Mucosa of descending colon (tissue), 3 donors: Measurements from ENCODE around the gene MNT. TPM values are rescaled to one million over a fixed set of nuclear protein-coding genes. Genes with fewer than 3 reads are reported as not detected.
A peak's percentile ranks its signal among the peaks of the same experiment; 100 is the strongest.

Source experiments
- ATAC-seq: fragments of 200-7000 bp; cut with Tn5 transposase; one replicate; pipeline ENCODE4 v1.9.1; 2020; ENCODE audit warnings: mild to moderate bottlenecking, moderate library complexity
- DNase-seq, 3 donors: peaks; one replicate each; pipeline ENCODE4 v3.0.0-alpha.2; 2020
- H3K36me3 ChIP-seq: fragments of 200-600 bp; one replicate; pipeline ENCODE4 v1.8.0; 2021; ENCODE audit warnings: low read depth, mild to moderate bottlenecking
- H3K4me1 ChIP-seq: fragments of 200-600 bp; one replicate; pipeline ENCODE4 v1.8.0; 2021; ENCODE audit warnings: low read depth, mild to moderate bottlenecking
- H3K4me3 ChIP-seq: fragments of 200-600 bp; one replicate; pipeline ENCODE4 v1.8.0; 2021; ENCODE audit warnings: mild to moderate bottlenecking
- H3K9me3 ChIP-seq: fragments of 200-600 bp; one replicate; pipeline ENCODE4 v1.8.0; 2021; ENCODE audit warnings: mild to moderate bottlenecking
- CTCF ChIP-seq: fragments of 200-600 bp; IDR thresholded peaks from one replicate; pipeline ENCODE4 v1.8.0; 2022; ENCODE audit warnings: antibody characterized with exemption, mild to moderate bottlenecking
- intact Hi-C, 2 donors: fragments of 100-400 bp; cut with DNase I in 1 of 2; cut with micrococcal nuclease in 1 of 2; formaldehyde crosslinking; loops; one replicate each; pipeline versions ENCODE4 v1.11.0 to v1.11.1; 2022; cut with DNase I, micrococcal nuclease
- total RNA-seq, 3 donors: library from RNA; stranded (reverse); fragmentation: NEBNext Ultra II Directional in 2 of 3; extraction: Animal tissue kit (Norgen Biotek cat#: 25700) in 2 of 3; gene quantifications; one replicate each; pipeline versions ENCODE4 v1.2.1 to v1.2.4, GENCODE V29; 2021 to 2023
- donor health status: DM: no; HTN: no; CAD: no; lungs with moderate emphysema.
- donor health status: DM: no; HTN: no; CAD: no.
- donor health status: DM: no; HTN: yes; CAD: no.

MNT gene
- total RNA-seq, 3 donors from 2014 or later = 22.8 to 39.1 (median 25.2) TPM

DNA sequence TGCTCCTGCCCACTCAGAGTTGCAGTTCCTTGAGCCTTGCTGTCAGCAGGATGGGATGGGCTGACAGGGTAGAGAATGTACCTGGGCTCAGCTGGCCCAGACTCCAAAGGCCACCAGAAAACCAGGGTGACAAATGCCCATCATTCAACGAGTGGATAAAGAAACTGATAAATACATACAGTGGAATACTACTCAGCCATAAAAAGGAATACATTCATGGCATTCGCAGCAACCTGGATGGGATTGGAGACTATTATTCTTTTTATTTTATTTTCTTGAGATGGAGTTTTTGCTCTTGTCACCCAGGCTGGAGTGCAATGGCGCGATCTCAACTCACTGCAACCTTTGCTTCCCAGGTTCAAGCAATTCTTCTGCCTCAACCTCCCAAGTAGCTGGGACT lies 43.6 kb downstream of the MNT start:
- Histone ChIP-seq H3K4me1 (no peaks in the 10 kb centered on the region), H3K9me3 (no peaks in the 10 kb centered on the region), H3K4me3 (no peak overlapping the region), H3K36me3 (no peaks in the 10 kb centered on the region)
- no peak for TF ChIP-seq CTCF
- no peak for ATAC-seq
- intact Hi-C loops = no loop called here
- DNase-seq = no peak

GRCh38 chr17:2354311-2354710 lies 46.5 kb downstream of the MNT start:
- DNase-seq (no peak), ATAC-seq (no peak)
- H3K4me1 ChIP-seq = no peaks in the 10 kb centered on the region
- no peaks in the 10 kb centered on the region for H3K9me3 ChIP-seq
- intact Hi-C loops = no loop called here
- no peak overlapping the region for H3K4me3 ChIP-seq
- no peak for TF ChIP-seq CTCF
- no peaks in the 10 kb centered on the region for H3K36me3 ChIP-seq

GRCh38 chr17:2351269-2351668 lies 49.6 kb downstream of the MNT start:
- H3K4me3 ChIP-seq = no peak overlapping the region
- TF ChIP-seq CTCF = no peak
- ATAC-seq = no peak
- DNase-seq = no peak
- H3K4me1 ChIP-seq = no peaks in the 10 kb centered on the region
- no peaks in the 10 kb centered on the region for H3K36me3 ChIP-seq
- intact Hi-C loops = no loop called here
- H3K9me3 ChIP-seq = no peaks in the 10 kb centered on the region

- DNase-seq = peak; percentile 38 to 66 (median 48)
- intact Hi-C loops = no loop called here
- H3K36me3 ChIP-seq = no peaks in the 10 kb centered on the region
- H3K9me3 ChIP-seq = no peaks in the 10 kb centered on the region
- H3K4me1 ChIP-seq = no peaks in the 10 kb centered on the region
- H3K4me3 ChIP-seq = no peak overlapping the region
- no peak for TF ChIP-seq CTCF
- peak; percentile 79 for ATAC-seq
Observed at GRCh38 chr17:2347805-2348685, 52.8 kb downstream of the MNT start.

GRCh38 chr17:2346475-2346874 lies 54.4 kb downstream of the MNT start:
- Histone ChIP-seq H3K36me3 (no peaks in the 10 kb centered on the region), H3K4me3 (no peak overlapping the region), H3K4me1 (no peaks in the 10 kb centered on the region), H3K9me3 (no peaks in the 10 kb centered on the region)
- intact Hi-C loops = no loop called here
- DNase-seq = peak in 1 of 3 donors; percentile 18
- no peak for TF ChIP-seq CTCF
- ATAC-seq = no peak
